ENCODE data around the gene CACYBP. TPM values are rescaled to one million over a fixed set of nuclear protein-coding genes. Genes with fewer than 3 reads are reported as not detected.

Gene CACYBP
- total RNA-seq, 5 donors from 2014 or later (not counting 1 experiment from before 2014, with no cell fraction given), result 60.3 to 91.7 (median 75.8) TPM

DNA sequence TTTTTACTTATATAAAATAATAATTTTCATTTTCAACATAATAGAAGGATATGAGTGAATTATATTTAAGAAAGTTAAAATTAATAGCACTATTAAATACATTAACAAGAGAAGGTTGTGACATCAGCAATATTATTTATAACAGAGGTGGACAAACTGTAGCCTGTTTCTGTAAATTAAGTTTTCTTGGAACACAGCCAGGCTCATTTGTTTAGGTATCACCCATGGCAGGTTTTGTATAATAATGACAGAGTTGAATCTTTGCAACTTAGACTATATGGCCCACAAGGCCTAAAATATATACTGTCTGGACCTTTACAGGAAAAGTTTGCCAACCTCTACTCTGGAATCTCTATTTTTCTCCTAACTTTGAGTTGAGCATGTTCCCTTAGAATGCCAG, 42.8 kb upstream of the CACYBP start:
- Histone ChIP-seq H3K4me1 (ENCODE audit: control insufficient read depth in 1 of 2, extremely low read depth in 1 of 2, insufficient read depth in 2 of 2, low read length in 2 of 2) (peaks cover 2 to 4% of the 10 kb centered on the region in 2 experiments), H3K27ac (ENCODE audit: low read length) (no peak overlapping the region), H3K27me3 (replicated peaks in 1 of 2; ENCODE audit: control insufficient read depth in 2 of 2, extremely low read depth in 1 of 2, insufficient read depth in 2 of 2, low read length in 1 of 2) (no peaks in the 10 kb centered on the region), H3K9me3 (no peaks in the 10 kb centered on the region), H3K4me3 (ENCODE audit: control insufficient read depth in 1 of 2, extremely low read depth in 1 of 2, low read length in 1 of 2) (no peak overlapping the region), H3K36me3 (ENCODE audit: control insufficient read depth in 2 of 2, extremely low read depth in 1 of 2, insufficient read depth in 1 of 2, low read length in 1 of 2) (peaks cover 0 to 4% of the 10 kb centered on the region in 2 donors)
- H3K4me3 Mint-ChIP-seq, result peak overlapping the region in 1 of 3 donors; percentile 15
- H3K27me3 Mint-ChIP-seq, result no peaks in the 10 kb centered on the region
- ChIA-PET CTCF (interaction anchor here (0.6 kb wide), 2 partner anchors 9 to 25 kb away, joined by 3 read pairs; no protein-coding TSS in a partner anchor), POLR2A (interaction anchor here (0.6 to 1.5 kb wide), 3 partner anchors 9 to 33 kb away, joined by 3 read pairs; no protein-coding TSS in a partner anchor)
- ATAC-seq (replicated peaks in 1 of 4) (no peak), DNase-seq (no peak)
- peak overlapping the region; percentile 64 to 85 for H3K27ac Mint-ChIP-seq
- H3K9me3 Mint-ChIP-seq, result no peaks in the 10 kb centered on the region
- H3K36me3 Mint-ChIP-seq, result peaks cover 13% of the 10 kb centered on the region
- peaks cover 41 to 48% (median 45%) of the 10 kb centered on the region in 3 donors for H3K4me1 Mint-ChIP-seq

GRCh38 chr1:174957829-174958228, 41.9 kb upstream of the CACYBP start:
- CTCF ChIA-PET, result interaction anchor here in 1 of 2 donors (0.7 kb wide), 1 partner anchor 158 kb away, joined by 3 read pairs; no protein-coding TSS in a partner anchor
- peaks cover 0 to 4% of the 10 kb centered on the region in 2 donors for H3K36me3 ChIP-seq (ENCODE audit: control insufficient read depth in 2 of 2, extremely low read depth in 1 of 2, insufficient read depth in 1 of 2, low read length in 1 of 2)
- H3K9me3 ChIP-seq, result no peaks in the 10 kb centered on the region
- Mint-ChIP-seq H3K9me3 (no peaks in the 10 kb centered on the region), H3K27me3 (no peaks in the 10 kb centered on the region), H3K36me3 (peaks cover 13% of the 10 kb centered on the region), H3K4me3 (peak overlapping the region in 2 of 3 donors; percentile 31 to 37), H3K4me1 (peaks cover 41 to 48% (median 45%) of the 10 kb centered on the region in 3 donors), H3K27ac (peak overlapping the region; percentile 85 to 90)
- peak in 1 of 4 experiments; percentile 23 for ATAC-seq (replicated peaks in 1 of 4)
- no peak overlapping the region for H3K27ac ChIP-seq (ENCODE audit: low read length)
- H3K4me3 ChIP-seq (ENCODE audit: control insufficient read depth in 1 of 2, extremely low read depth in 1 of 2, low read length in 1 of 2), result no peak overlapping the region
- peak in 1 of 35 experiments; percentile 10 for DNase-seq
- POLR2A ChIA-PET, result interaction anchor here in 1 of 2 donors (0.6 to 1.5 kb wide), 2 partner anchors 8 to 11 kb away, joined by 3 to 5 read pairs; no protein-coding TSS in a partner anchor
- H3K27me3 ChIP-seq (replicated peaks in 1 of 2; ENCODE audit: control insufficient read depth in 2 of 2, extremely low read depth in 1 of 2, insufficient read depth in 2 of 2, low read length in 1 of 2), result no peaks in the 10 kb centered on the region
- H3K4me1 ChIP-seq (ENCODE audit: control insufficient read depth in 1 of 2, extremely low read depth in 1 of 2, insufficient read depth in 2 of 2, low read length in 2 of 2), result peaks cover 2 to 4% of the 10 kb centered on the region in 2 experiments

DNA sequence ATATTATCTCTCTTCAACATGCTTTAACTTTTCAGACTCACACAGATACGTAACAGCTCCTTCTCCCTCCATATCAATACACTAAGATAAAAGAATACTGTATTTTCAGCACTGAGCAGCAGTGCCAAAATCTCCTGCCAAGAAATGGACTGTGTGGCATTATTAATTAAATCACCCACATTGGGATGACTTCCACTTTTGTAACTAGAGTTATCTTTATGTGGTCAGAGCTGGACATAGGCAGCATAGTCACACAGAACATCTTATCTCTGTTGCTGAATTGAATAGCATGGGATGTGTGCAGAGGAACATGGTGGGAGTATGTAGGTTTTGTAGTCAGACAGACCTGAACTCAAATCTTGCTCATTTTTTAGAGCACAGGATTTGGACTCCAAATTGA, 41.4 kb upstream of the CACYBP start:
- Mint-ChIP-seq H3K27me3 (no peaks in the 10 kb centered on the region), H3K4me3 (peak overlapping the region in 1 of 3 donors; percentile 37), H3K27ac (peak overlapping the region in 1 of 2 donors; percentile 36), H3K9me3 (no peaks in the 10 kb centered on the region), H3K36me3 (peaks cover 13% of the 10 kb centered on the region), H3K4me1 (peaks cover 42 to 49% (median 46%) of the 10 kb centered on the region in 3 donors)
- DNase-seq (no peak), ATAC-seq (replicated peaks in 1 of 4) (no peak)
- CTCF ChIA-PET, result no interaction called here
- H3K36me3 ChIP-seq (ENCODE audit: control insufficient read depth in 2 of 2, extremely low read depth in 1 of 2, insufficient read depth in 1 of 2, low read length in 1 of 2), result peaks cover 0 to 4% of the 10 kb centered on the region in 2 donors
- POLR2A ChIA-PET, result no interaction called here
- no peak overlapping the region for H3K4me3 ChIP-seq (ENCODE audit: control insufficient read depth in 1 of 2, extremely low read depth in 1 of 2, low read length in 1 of 2)
- no peaks in the 10 kb centered on the region for H3K9me3 ChIP-seq
- H3K4me1 ChIP-seq (ENCODE audit: control insufficient read depth in 1 of 2, extremely low read depth in 1 of 2, insufficient read depth in 2 of 2, low read length in 2 of 2), result peaks cover 2 to 6% of the 10 kb centered on the region in 2 experiments
- no peaks in the 10 kb centered on the region for H3K27me3 ChIP-seq (replicated peaks in 1 of 2; ENCODE audit: control insufficient read depth in 2 of 2, extremely low read depth in 1 of 2, insufficient read depth in 2 of 2, low read length in 1 of 2)
- WGBS (ENCODE audit: insufficient coverage), result 100% methylated on average over 1 of the region's 1 CpG
- no peak overlapping the region for H3K27ac ChIP-seq (ENCODE audit: low read length)

- peaks cover 44 to 50% (median 47%) of the 10 kb centered on the region in 3 donors for H3K4me1 Mint-ChIP-seq
- H3K4me1 ChIP-seq (ENCODE audit: control insufficient read depth in 1 of 2, extremely low read depth in 1 of 2, insufficient read depth in 2 of 2, low read length in 2 of 2), result peaks cover 9 to 17% of the 10 kb centered on the region in 2 experiments
- no peaks in the 10 kb centered on the region for H3K27me3 Mint-ChIP-seq
- H3K9me3 ChIP-seq, result no peaks in the 10 kb centered on the region
- ATAC-seq (replicated peaks in 1 of 4) (no peak), DNase-seq (no peak)
- H3K36me3 Mint-ChIP-seq, result peaks cover 13% of the 10 kb centered on the region
- no peaks in the 10 kb centered on the region for H3K9me3 Mint-ChIP-seq
- CTCF ChIA-PET, result interaction anchor here in 1 of 2 donors (0.6 to 0.8 kb wide), 2 partner anchors 12 to 160 kb away, joined by 3 read pairs; no protein-coding TSS in a partner anchor
- no peak overlapping the region for H3K27ac Mint-ChIP-seq
- no CpG with 5 or more reads among the region's 2 CpGs for WGBS (ENCODE audit: insufficient coverage)
- H3K36me3 ChIP-seq (ENCODE audit: control insufficient read depth in 2 of 2, extremely low read depth in 1 of 2, insufficient read depth in 1 of 2, low read length in 1 of 2), result peaks cover 0 to 4% of the 10 kb centered on the region in 2 donors
- POLR2A ChIA-PET, result interaction anchor here in 1 of 2 donors (1.2 kb wide), 1 partner anchor 23 kb away, joined by 3 read pairs; no protein-coding TSS in a partner anchor
- no peak overlapping the region for H3K27ac ChIP-seq (ENCODE audit: low read length)
- no peaks in the 10 kb centered on the region for H3K27me3 ChIP-seq (replicated peaks in 1 of 2; ENCODE audit: control insufficient read depth in 2 of 2, extremely low read depth in 1 of 2, insufficient read depth in 2 of 2, low read length in 1 of 2)
- no peak overlapping the region for H3K4me3 Mint-ChIP-seq
- no peak overlapping the region for H3K4me3 ChIP-seq (ENCODE audit: control insufficient read depth in 1 of 2, extremely low read depth in 1 of 2, low read length in 1 of 2)
Measured at GRCh38 chr1:174960362-174960761, 39.4 kb upstream of the CACYBP start.

- ChIA-PET CTCF (interaction anchor here (0.6 to 2.5 kb wide), 13 partner anchors 9 to 355 kb away, joined by 3 to 10 read pairs (median 4); no protein-coding TSS in a partner anchor), POLR2A (interaction anchor here (0.6 to 5.9 kb wide), 6 partner anchors 13 to 164 kb away, joined by 3 to 58 read pairs (median 4); partner anchors contain the start of gene CACYBP (in 1 of the 2))
- no peaks in the 10 kb centered on the region for H3K9me3 Mint-ChIP-seq
- WGBS (ENCODE audit: insufficient coverage), result no CpG with 5 or more reads among the region's 2 CpGs
- peaks cover 54 to 59% (median 59%) of the 10 kb centered on the region in 3 donors for H3K4me1 Mint-ChIP-seq
- ATAC-seq (replicated peaks in 1 of 4) (no peak), DNase-seq (peak in 1 of 35 experiments; percentile 47)
- Histone ChIP-seq H3K4me1 (ENCODE audit: control insufficient read depth in 1 of 2, extremely low read depth in 1 of 2, insufficient read depth in 2 of 2, low read length in 2 of 2) (peaks cover 25 to 43% of the 10 kb centered on the region in 2 experiments), H3K27ac (ENCODE audit: low read length) (peak overlapping the region; percentile 81), H3K9me3 (no peaks in the 10 kb centered on the region), H3K27me3 (replicated peaks in 1 of 2; ENCODE audit: control insufficient read depth in 2 of 2, extremely low read depth in 1 of 2, insufficient read depth in 2 of 2, low read length in 1 of 2) (no peaks in the 10 kb centered on the region), H3K4me3 (ENCODE audit: control insufficient read depth in 1 of 2, extremely low read depth in 1 of 2, low read length in 1 of 2) (no peak overlapping the region), H3K36me3 (ENCODE audit: control insufficient read depth in 2 of 2, extremely low read depth in 1 of 2, insufficient read depth in 1 of 2, low read length in 1 of 2) (peaks cover 0 to under 1% of the 10 kb centered on the region in 2 donors)
- peak overlapping the region; percentile 91 to 99 for H3K27ac Mint-ChIP-seq
- H3K4me3 Mint-ChIP-seq, result peak overlapping the region in 1 of 3 donors; percentile 70
- H3K36me3 Mint-ChIP-seq, result peaks cover 2% of the 10 kb centered on the region
- no peaks in the 10 kb centered on the region for H3K27me3 Mint-ChIP-seq
Measured at GRCh38 chr1:174963529-174964125, 36.1 kb upstream of the CACYBP start.

- Histone ChIP-seq H3K4me3 (ENCODE audit: control insufficient read depth in 1 of 2, extremely low read depth in 1 of 2, low read length in 1 of 2) (peak overlapping the region; percentile 34 to 66), H3K27me3 (replicated peaks in 1 of 2; ENCODE audit: control insufficient read depth in 2 of 2, extremely low read depth in 1 of 2, insufficient read depth in 2 of 2, low read length in 1 of 2) (no peaks in the 10 kb centered on the region), H3K27ac (ENCODE audit: low read length) (peak overlapping the region; percentile 81), H3K9me3 (no peaks in the 10 kb centered on the region), H3K36me3 (ENCODE audit: control insufficient read depth in 2 of 2, extremely low read depth in 1 of 2, insufficient read depth in 1 of 2, low read length in 1 of 2) (no peaks in the 10 kb centered on the region), H3K4me1 (ENCODE audit: control insufficient read depth in 1 of 2, extremely low read depth in 1 of 2, insufficient read depth in 2 of 2, low read length in 2 of 2) (peaks cover 31 to 48% of the 10 kb centered on the region in 2 experiments)
- Mint-ChIP-seq H3K36me3 (peaks cover 5% of the 10 kb centered on the region), H3K27me3 (no peaks in the 10 kb centered on the region), H3K27ac (peak overlapping the region; percentile 91 to 99), H3K4me3 (peak overlapping the region; percentile 70 to 91 (median 83)), H3K9me3 (no peaks in the 10 kb centered on the region), H3K4me1 (peaks cover 60 to 65% (median 61%) of the 10 kb centered on the region in 3 donors)
- ATAC-seq (replicated peaks in 1 of 4), result peak; percentile 65 to 70 (median 68)
- CTCF ChIA-PET, result interaction anchor here (0.6 to 2.5 kb wide), 11 partner anchors 9 to 222 kb away, joined by 3 to 10 read pairs (median 4); no protein-coding TSS in a partner anchor
- peak in 14 of 35 experiments; percentile 8 to 74 (median 30) for DNase-seq
- 10% methylated on average over 5 of the region's 6 CpGs for WGBS (ENCODE audit: insufficient coverage)
- POLR2A ChIA-PET, result interaction anchor here (0.6 to 5.9 kb wide), 8 partner anchors 12 to 165 kb away, joined by 3 to 58 read pairs (median 4); partner anchors contain the start of gene CACYBP (in 1 of the 2)
Measured at GRCh38 chr1:174964261-174964971, 35.3 kb upstream of the CACYBP start.

Data from T-cell (primary cell).